ENCODE data around the gene PGBD2.
A peak's percentile ranks its signal among the peaks of the same experiment; 100 is the strongest.
"Not testable (repeated sequence)": the region's sequence is repeated elsewhere in the genome, so short reads cannot be mapped to it uniquely, and the experiment has no call there.

PGBD2 gene

GRCh38 chr1:248873409-248873992 is 32.5 kb upstream of the PGBD2 start:
- TF ChIP-seq NFRKB (IDR thresholded peaks at IDR 0.05) (no peak), FOXK2 (IDR thresholded peaks at IDR 0.05) (no peak)
- POLR2A ChIA-PET = interaction anchor here (1.1 to 2.1 kb wide), 3 partner anchors 12 to 32 kb away, joined by 6 to 9 read pairs (median 6); partner anchors contain the start of genes PGBD2 and ZNF692
- CTCF ChIA-PET = no interaction called here
- DNase-seq (ENCODE audit: extremely low spot score) = peak; percentile 76

GRCh38 chr1:248873993-248874533 is 32.0 kb upstream of the PGBD2 start:
- TF ChIP-seq FOXA1 (IDR thresholded peaks at IDR 0.05) (no peak), SUZ12 (IDR thresholded peaks at IDR 0.05) (no peak), LEF1 (IDR thresholded peaks at IDR 0.05; ENCODE audit: borderline replicate concordance) (no peak), ZNF384 (IDR thresholded peaks at IDR 0.05) (no peak)
- ChIA-PET POLR2A (interaction anchor here (1.8 to 2.1 kb wide), 2 partner anchors 15 to 32 kb away, joined by 6 to 9 read pairs; partner anchors contain the start of genes PGBD2 and ZNF692), CTCF (interaction anchor here (0.6 kb wide), 1 partner anchor 52 kb away, joined by 5 read pairs; no protein-coding TSS in a partner anchor)
- DNase-seq (ENCODE audit: extremely low spot score) = peak; percentile 49

DNA sequence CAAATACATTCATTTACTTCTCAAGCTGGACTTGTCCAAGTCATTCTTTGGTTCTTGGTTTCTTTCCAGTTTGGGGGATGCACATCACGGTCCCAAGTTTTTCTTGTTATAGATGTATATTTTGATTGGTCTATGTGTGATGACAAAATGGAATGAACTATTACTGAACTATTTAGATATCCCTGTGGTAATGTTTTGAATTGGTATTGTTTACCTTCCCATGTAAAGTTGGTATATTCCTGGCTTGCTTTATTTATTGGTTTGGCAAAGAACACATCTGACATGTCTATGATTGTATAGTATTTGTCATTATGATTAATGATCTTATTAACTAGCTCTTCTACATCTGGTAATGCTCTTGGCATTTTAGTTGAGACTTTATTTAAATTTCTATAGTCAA is 24.8 kb upstream of the PGBD2 start:
- DNase-seq (ENCODE audit: extremely low spot score) = no peak
- ChIA-PET CTCF (no interaction called here), POLR2A (no interaction called here)
- TF ChIP-seq L3MBTL2 (conservative IDR thresholded peaks at IDR 0.05) (no peak), NFRKB (IDR thresholded peaks at IDR 0.05) (no peak), SP1 (IDR thresholded peaks at IDR 0.05) (no peak), BHLHE40 (IDR thresholded peaks at IDR 0.05; ENCODE audit: borderline replicate concordance) (no peak), ARNT (IDR thresholded peaks at IDR 0.05) (no peak), HDGF (IDR thresholded peaks at IDR 0.05; ENCODE audit: borderline replicate concordance) (no peak), FOXA1 (IDR thresholded peaks at IDR 0.05) (no peak), FOXK2 (IDR thresholded peaks at IDR 0.05) (no peak), LEF1 (IDR thresholded peaks at IDR 0.05; ENCODE audit: borderline replicate concordance) (no peak), FOXM1 (IDR thresholded peaks at IDR 0.05; ENCODE audit: borderline replicate concordance) (no peak)

- DNase-seq (ENCODE audit: extremely low spot score); POLR2A ChIA-PET; CTCF ChIA-PET: not testable (repeated sequence)
These were observed 23.6 kb upstream of the PGBD2 start for GRCh38 chr1:248882427-248882826.

DNA sequence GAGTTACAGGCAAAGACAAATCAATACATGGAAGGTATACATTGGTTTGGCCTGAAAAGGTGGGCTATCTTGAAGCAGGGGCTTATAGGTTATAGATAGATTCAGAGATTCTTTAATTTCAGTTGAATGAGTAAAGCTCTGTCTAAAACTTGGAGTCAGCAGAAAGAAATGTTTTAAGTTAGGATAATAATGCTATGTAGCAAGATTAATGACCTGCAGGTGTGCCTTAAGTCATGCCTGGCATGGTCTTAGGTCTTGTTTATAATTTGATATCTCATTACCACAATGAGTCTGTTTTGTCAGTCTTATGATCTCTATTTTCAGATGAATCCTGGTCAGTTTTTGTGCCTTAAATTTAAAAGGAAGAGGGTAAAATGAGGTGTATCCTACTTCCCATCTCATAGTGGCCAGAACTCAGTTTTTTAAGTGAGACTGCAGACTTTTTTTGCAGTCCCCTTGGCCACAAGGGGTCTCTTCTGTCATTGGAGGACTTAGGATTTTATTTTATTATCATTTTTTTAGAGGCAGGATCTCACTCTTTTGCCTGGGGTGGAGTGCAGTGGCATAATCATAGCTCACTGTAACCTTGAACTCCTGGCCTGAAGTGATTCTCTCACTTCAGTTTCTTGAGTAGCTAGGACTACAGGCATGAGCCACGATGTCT is 21.3 kb upstream of the PGBD2 start:
- TF ChIP-seq L3MBTL2 (conservative IDR thresholded peaks at IDR 0.05) = no peak
- TF ChIP-seq FOXA1 (IDR thresholded peaks at IDR 0.05) = no peak
- TF ChIP-seq LEF1 (IDR thresholded peaks at IDR 0.05; ENCODE audit: borderline replicate concordance) = no peak
- TF ChIP-seq BHLHE40 (IDR thresholded peaks at IDR 0.05; ENCODE audit: borderline replicate concordance) = no peak
- DNase-seq (ENCODE audit: extremely low spot score) = no peak
- ChIA-PET CTCF (no interaction called here), POLR2A (interaction anchor here (2.1 kb wide), 1 partner anchor 12 kb away, joined by 6 read pairs; no protein-coding TSS in a partner anchor)

DNA sequence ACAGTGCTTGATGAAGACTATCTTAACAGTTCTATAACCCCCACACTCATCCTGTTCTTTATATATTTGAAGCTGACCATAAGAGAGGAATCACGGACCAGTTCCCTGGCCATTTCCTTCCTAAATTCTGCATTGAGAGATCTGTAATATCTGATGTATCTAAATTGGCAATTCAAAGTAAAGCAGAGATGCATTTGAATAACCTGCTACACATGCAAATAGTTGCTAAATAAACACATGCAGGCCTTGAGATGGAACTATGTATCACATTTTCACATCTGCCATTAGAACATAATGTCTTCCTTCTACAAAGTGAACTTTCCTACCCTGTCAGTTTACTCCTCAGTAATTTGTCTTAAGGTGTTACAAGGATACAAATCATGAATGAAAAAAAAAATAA is 20.4 kb upstream of the PGBD2 start:
- no peak for DNase-seq (ENCODE audit: extremely low spot score)
- no peak for TF ChIP-seq HDGF (IDR thresholded peaks at IDR 0.05; ENCODE audit: borderline replicate concordance)
- TF ChIP-seq PKNOX1 (IDR thresholded peaks at IDR 0.05) = no peak
- no peak for TF ChIP-seq FOXK2 (IDR thresholded peaks at IDR 0.05)
- TF ChIP-seq SUZ12 (IDR thresholded peaks at IDR 0.05) = no peak
- no peak for TF ChIP-seq NFRKB (IDR thresholded peaks at IDR 0.05)
- no peak for TF ChIP-seq L3MBTL2 (conservative IDR thresholded peaks at IDR 0.05)
- no peak for TF ChIP-seq FOXA1 (IDR thresholded peaks at IDR 0.05)
- TF ChIP-seq TARDBP (IDR thresholded peaks at IDR 0.05) = no peak
- no peak for TF ChIP-seq CTBP1 (IDR thresholded peaks at IDR 0.05; ENCODE audit: borderline replicate concordance)
- POLR2A ChIA-PET = interaction anchor here (1.0 to 2.1 kb wide), 2 partner anchors 13 to 20 kb away, joined by 3 to 6 read pairs; partner anchors contain the start of gene PGBD2
- CTCF ChIA-PET = no interaction called here

GRCh38 chr1:248886237-248886895 is 19.7 kb upstream of the PGBD2 start:
- ChIA-PET POLR2A (interaction anchor here (1.0 to 2.1 kb wide), 2 partner anchors 13 to 19 kb away, joined by 3 to 6 read pairs; partner anchors contain the start of gene PGBD2), CTCF (no interaction called here)
- no peak for DNase-seq (ENCODE audit: extremely low spot score)
- TF ChIP-seq BHLHE40 (IDR thresholded peaks at IDR 0.05; ENCODE audit: borderline replicate concordance) = no peak
- TF ChIP-seq CTBP1 (IDR thresholded peaks at IDR 0.05; ENCODE audit: borderline replicate concordance) = no peak
- no peak for TF ChIP-seq ELF4 (IDR thresholded peaks at IDR 0.05)
- no peak for TF ChIP-seq PKNOX1 (IDR thresholded peaks at IDR 0.05)
- no peak for TF ChIP-seq SUZ12 (IDR thresholded peaks at IDR 0.05)
- no peak for TF ChIP-seq HDGF (IDR thresholded peaks at IDR 0.05; ENCODE audit: borderline replicate concordance)
- no peak for TF ChIP-seq TARDBP (IDR thresholded peaks at IDR 0.05)
- no peak for TF ChIP-seq NFRKB (IDR thresholded peaks at IDR 0.05)
- no peak for TF ChIP-seq L3MBTL2 (conservative IDR thresholded peaks at IDR 0.05)
- no peak for TF ChIP-seq FOXA1 (IDR thresholded peaks at IDR 0.05)
- TF ChIP-seq SP1 (IDR thresholded peaks at IDR 0.05) = no peak
- no peak for TF ChIP-seq LEF1 (IDR thresholded peaks at IDR 0.05; ENCODE audit: borderline replicate concordance)
- TF ChIP-seq ZNF384 (IDR thresholded peaks at IDR 0.05) = no peak
- no peak for TF ChIP-seq FOXM1 (IDR thresholded peaks at IDR 0.05; ENCODE audit: borderline replicate concordance)
- TF ChIP-seq FOXK2 (IDR thresholded peaks at IDR 0.05) = no peak

DNA sequence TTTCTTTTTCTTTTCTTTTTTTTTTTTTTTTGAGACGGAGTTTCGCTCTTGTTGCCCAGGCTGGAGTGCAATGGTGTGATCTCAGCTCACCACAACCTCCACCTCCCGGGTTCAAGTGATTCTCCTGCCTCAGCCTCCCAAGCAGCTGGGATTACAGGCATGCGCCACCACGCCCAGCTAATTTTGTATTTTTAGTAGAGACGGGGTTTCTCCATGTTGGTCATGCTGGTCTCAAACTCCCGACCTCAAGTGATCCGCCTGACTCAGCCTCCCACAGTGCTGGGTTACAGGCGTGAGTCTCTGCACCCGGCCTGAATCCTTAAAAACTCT is 16.2 kb upstream of the PGBD2 start:
- CTCF ChIA-PET; DNase-seq (ENCODE audit: extremely low spot score); POLR2A ChIA-PET: not testable (repeated sequence)
